Neuron (in vitro differentiated cells): ENCODE data around the gene ANKRD29.

ENCODE experiments used
- H2AFZ ChIP-seq: one replicate; pipeline ENCODE4 v1.6.1; 2013; ENCODE audit warnings: low read depth, mild to moderate bottlenecking, inconsistent platforms, low read length, moderate library complexity
- H3K27me3 ChIP-seq: one replicate; pipeline ENCODE4 v1.6.1; 2013; ENCODE audit warnings: low read length; ENCODE audit not compliant: insufficient read depth
- H3K36me3 ChIP-seq: one replicate; pipeline ENCODE4 v1.6.1; 2013; ENCODE audit warnings: low read length; ENCODE audit not compliant: insufficient read depth
- H3K4me1 ChIP-seq: one replicate; pipeline ENCODE4 v1.6.1; 2013; ENCODE audit warnings: low read length; ENCODE audit not compliant: insufficient read depth
- H3K4me3 ChIP-seq: 2 replicates; pipeline ENCODE4 v1.5.1; 2013; ENCODE audit warnings: mild to moderate bottlenecking, low read length, moderate library complexity
- H3K9me3 ChIP-seq: one replicate; pipeline ENCODE4 v1.6.1; 2013; ENCODE audit warnings: low read length

ANKRD29 gene

DNA sequence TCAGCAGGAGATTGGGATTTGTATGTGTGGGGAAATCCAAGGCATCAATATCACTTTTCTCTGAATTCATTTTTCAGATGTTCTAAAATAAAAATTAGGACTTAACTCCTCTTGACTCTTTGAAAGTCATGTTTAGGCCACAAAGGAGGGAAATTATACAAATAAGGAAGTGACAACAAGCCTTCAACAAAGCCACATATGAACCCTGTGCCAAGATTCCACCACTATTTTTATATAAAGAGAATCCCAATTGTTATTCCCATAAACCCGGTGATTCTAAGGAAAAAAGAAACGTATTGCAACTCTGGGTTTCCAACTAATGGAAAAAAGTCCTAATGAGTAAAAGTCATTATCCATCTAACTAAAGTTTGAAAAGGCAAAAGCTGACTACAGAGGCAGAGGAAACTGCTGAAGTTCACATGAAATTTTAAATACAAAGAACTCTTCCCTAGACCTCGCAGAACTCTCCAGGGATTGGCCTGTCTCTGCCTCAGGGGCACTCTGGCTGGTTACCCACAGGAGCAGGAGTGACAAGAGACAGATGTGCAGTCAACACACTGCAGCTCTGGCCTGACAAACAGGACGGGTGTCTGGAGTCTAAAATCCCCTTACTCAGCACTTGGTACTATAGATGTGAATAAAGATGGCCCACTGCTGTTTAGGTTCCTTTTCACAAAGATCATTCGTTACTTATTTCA lies 88.0 kb downstream of the ANKRD29 start:
- Histone ChIP-seq H3K4me1 (no peaks in the 10 kb centered on the region), H3K9me3 (no peaks in the 10 kb centered on the region), H3K36me3 (peaks cover 29% of the 10 kb centered on the region)

DNA sequence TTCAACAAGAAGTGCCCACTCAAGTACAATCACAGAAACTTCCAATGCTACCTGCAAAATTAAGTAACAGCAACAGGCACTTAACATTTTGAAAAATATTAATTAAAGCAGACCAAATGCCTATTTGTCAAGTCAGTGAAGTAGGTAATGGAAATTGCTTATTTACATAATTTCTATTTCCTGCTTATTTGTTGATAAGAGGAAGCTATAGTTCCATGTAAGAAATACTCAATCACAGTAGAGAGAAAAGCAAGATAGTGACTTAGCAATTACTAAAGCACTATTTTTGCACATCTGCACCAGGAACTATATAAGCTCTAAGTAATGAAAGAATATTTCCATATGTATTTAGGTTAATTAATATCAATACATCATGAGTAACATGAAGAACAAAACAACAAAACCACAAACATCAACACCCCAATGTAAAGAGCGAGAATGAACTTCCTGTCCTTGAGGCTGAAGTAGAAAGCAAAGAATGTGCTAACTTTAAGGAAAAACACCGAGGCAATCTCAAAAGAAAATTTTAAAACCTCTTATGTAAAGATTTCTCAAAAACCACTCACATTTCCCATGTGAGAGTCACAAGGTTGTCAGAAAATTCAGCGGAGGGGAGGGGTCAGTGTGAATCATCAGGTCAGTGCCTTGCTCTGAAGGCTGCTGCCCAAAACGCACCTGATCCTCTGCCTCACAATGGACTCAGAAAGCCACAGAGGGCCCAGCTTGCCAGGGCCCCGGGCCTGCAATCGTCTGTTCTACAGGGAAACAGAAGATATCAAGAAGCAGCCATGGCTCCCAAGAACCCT lies 88.9 kb downstream of the ANKRD29 start:
- Histone ChIP-seq H3K4me3 (no peak overlapping the region), H2AFZ (no peak overlapping the region), H3K4me1 (no peaks in the 10 kb centered on the region), H3K36me3 (peaks cover 35% of the 10 kb centered on the region), H3K9me3 (no peaks in the 10 kb centered on the region), H3K27me3 (no peaks in the 10 kb centered on the region)

More for the DNA sequence above, 88.0 kb downstream of the ANKRD29 start:
- no peak overlapping the region for H2AFZ ChIP-seq
- H3K27me3 ChIP-seq: no peaks in the 10 kb centered on the region
- H3K4me3 ChIP-seq: no peak overlapping the region

DNA sequence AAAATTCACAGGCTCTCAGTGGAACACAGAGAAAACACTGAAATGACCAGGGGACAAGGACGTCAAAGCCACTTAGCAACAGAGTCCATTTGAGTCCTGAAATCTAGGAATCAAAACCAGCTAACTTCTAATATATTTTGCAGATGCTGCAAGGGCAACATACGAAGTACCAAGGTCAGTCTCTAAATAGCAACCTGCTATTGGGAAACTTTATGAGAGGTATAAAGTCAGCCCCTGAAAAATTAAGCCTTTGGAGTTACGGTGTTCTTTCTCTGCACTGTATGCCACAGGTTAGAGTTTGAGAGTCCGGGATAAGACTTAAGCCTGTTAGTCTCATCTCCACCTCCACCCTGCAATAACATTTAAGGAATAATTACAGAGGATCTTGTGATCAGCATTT lies 89.7 kb downstream of the ANKRD29 start:
- Histone ChIP-seq H2AFZ (no peak overlapping the region), H3K4me1 (no peaks in the 10 kb centered on the region), H3K9me3 (no peaks in the 10 kb centered on the region), H3K27me3 (no peaks in the 10 kb centered on the region), H3K36me3 (peaks cover 42% of the 10 kb centered on the region), H3K4me3 (no peak overlapping the region)

DNA sequence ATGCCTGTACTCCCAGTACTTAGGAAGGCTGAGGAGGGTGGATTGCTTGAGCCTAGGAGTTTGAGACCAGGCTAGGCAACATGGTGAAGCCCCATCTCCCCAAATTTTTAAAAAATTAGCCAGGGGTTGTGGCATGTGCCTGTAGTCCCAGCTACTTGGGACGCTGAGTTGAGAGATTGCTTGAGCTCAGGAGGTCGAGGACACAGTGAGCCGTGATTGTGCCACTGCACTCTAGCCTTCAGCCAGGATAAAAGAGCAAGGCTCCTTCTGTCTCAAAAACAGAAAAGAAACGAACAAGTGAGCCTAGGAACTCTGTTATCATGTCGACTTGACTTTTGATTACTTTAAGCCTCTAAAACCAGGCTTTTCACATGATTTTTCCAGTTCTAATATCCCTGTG lies 90.1 kb downstream of the ANKRD29 start:
- Histone ChIP-seq H2AFZ (no peak overlapping the region), H3K4me1 (no peaks in the 10 kb centered on the region), H3K27me3 (no peaks in the 10 kb centered on the region), H3K36me3 (peaks cover 45% of the 10 kb centered on the region), H3K9me3 (no peaks in the 10 kb centered on the region), H3K4me3 (no peak overlapping the region)

DNA sequence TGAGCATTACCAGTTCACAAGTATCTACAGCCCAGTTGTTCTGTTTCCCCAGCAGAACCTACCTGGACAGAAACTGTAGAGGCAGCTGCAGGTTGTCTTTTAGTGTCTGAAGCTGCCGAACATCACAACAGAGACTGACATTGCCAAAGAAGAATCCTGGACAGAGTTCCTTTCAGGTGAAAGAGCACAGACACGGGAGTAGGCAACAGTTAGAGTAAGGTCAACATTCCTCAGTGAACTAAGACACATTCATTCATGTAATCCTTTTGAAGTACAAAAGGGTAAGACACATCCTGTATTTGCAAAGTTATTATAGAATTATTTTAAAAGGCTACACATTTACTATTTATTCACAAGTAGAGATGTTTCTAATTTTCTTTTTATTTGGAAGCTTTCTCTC lies 90.7 kb downstream of the ANKRD29 start:
- H3K4me1 ChIP-seq: no peaks in the 10 kb centered on the region
- H3K36me3 ChIP-seq: peaks cover 50% of the 10 kb centered on the region
- H3K4me3 ChIP-seq: no peak overlapping the region
- no peaks in the 10 kb centered on the region for H3K9me3 ChIP-seq
- no peak overlapping the region for H2AFZ ChIP-seq
- no peaks in the 10 kb centered on the region for H3K27me3 ChIP-seq

DNA sequence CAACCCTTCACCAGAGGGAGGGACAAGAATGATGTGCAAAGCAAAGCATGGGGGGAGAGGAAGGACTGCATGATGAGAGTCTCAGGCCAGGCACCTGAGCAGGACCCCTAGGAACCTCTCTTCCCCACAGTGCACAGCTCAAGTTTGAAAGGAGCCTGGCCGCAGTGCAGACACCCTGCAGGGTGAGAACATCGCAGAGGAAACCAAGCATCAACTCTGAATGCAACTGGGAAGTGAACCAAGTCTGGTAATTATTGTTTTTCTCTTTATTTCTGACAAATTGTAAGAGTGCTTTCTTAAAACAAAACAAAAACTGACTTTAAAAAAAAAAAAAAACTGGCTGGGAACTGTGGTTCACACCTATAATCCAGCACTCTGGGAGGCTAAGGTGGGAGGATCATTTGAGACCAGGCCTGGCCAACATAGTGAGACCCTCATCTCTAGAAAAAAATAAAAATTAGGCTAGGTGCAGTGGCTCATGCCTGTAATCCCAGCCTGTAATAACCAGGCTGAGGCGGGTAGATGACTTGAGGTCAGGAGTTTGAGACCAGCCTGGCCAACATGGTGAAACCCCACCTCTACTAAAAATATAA lies 91.7 kb downstream of the ANKRD29 start:
- Histone ChIP-seq H3K36me3 (peaks cover 55% of the 10 kb centered on the region), H3K4me3 (no peak overlapping the region), H3K9me3 (no peaks in the 10 kb centered on the region), H3K27me3 (no peaks in the 10 kb centered on the region), H3K4me1 (no peaks in the 10 kb centered on the region), H2AFZ (no peak overlapping the region)

DNA sequence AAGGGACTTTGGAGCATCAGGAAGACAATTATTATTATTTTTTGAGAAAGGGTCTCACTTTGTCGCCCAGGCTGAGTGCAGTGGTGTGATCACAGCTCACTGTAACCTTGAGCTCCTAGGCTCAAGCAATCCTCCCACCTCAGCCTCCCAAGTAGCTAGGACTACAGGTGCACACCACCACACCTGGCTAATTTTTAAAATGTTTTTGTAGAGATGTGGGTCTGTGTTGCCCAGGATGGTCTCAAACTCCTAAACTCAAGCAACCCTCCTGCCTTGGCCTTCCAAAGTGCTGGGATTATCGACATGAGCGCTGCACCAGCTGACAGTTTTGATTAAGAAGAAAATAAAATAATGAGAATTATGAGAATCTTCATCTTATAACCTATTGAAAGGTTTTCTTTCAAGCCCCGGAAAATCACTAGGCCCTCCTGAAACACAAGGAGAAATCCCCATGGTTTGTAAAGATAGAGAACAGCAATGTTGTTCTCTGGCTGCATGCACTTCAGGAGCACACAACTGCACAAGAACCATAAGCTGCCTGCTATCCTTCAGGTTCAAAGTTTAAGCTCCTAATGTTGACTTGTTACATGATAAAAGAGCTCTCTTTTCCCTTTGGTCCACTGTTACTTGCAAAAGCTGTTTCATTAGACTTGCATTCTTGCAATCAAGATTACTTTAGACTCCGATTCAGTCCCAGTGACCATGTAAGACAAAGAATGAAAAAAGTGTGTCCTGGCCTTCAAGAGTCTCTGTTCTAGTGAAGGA lies 93.2 kb downstream of the ANKRD29 start:
- no peak overlapping the region for H3K4me3 ChIP-seq
- H3K27me3 ChIP-seq: no peaks in the 10 kb centered on the region
- H3K9me3 ChIP-seq: no peaks in the 10 kb centered on the region
- H2AFZ ChIP-seq: no peak overlapping the region
- no peaks in the 10 kb centered on the region for H3K4me1 ChIP-seq
- peaks cover 61% of the 10 kb centered on the region for H3K36me3 ChIP-seq

DNA sequence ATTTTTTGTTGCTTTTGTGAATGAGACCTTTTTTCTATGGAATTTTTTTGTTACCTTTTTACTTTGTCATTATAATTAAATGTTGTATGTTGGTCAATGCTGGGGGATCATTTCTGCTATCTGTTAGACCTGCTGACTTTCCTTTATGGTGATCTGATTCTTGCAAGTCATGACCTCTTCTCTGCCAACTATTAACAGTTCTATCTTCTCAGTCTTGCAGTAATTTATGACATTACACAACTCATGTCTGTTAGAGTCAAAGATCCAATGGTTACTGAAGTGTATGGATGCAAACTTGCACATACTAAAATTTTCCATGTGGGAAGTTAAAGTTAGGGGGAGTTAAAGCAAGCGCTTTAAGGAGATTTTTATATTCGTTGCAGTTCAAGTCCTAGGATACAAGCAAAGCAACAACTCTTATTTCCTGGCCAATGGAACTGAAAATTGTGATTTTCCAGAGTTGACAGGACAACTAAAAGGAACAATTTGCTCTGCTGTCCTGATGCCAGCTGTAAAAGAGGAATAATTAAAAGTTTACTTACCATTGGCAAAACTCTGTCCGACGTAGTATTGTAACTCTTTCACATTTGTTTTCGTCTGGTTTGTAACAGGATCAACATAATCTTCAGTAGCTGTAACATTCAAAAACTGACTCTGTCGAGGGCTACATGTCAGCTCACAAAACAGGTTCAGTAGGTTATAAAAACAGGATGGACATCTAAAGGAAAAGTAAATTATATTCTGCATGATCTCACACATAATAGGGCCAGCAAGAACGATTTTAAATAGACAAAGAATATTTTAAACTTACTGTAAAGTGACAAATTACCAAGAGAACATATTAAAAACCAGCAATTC lies 94.2 kb downstream of the ANKRD29 start:
- Histone ChIP-seq H3K4me3 (no peak overlapping the region), H2AFZ (no peak overlapping the region), H3K4me1 (no peaks in the 10 kb centered on the region), H3K9me3 (no peaks in the 10 kb centered on the region), H3K36me3 (peaks cover 64% of the 10 kb centered on the region), H3K27me3 (no peaks in the 10 kb centered on the region)

DNA sequence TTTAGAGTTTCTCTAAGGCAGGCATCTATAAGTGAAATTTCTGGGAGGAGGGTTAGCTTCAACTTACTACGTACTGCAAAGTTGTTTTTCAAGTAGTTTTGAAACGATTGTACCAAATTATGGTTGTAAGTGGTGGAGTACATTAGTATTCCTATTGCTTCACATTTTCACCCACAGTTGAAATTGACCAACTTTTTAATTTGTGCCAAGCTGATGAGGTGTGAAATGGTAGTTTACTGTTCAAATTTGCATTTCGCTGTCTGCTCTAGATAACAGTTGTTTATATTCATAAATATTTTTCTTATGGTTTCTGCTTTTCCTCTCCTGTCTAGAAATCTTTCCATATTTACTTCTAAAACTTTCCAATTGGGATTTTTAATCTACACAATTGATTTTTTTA lies 95.0 kb downstream of the ANKRD29 start:
- Histone ChIP-seq H3K27me3 (no peaks in the 10 kb centered on the region), H3K4me3 (no peak overlapping the region), H3K9me3 (no peaks in the 10 kb centered on the region), H2AFZ (no peak overlapping the region), H3K4me1 (no peaks in the 10 kb centered on the region), H3K36me3 (peaks cover 59% of the 10 kb centered on the region)

DNA sequence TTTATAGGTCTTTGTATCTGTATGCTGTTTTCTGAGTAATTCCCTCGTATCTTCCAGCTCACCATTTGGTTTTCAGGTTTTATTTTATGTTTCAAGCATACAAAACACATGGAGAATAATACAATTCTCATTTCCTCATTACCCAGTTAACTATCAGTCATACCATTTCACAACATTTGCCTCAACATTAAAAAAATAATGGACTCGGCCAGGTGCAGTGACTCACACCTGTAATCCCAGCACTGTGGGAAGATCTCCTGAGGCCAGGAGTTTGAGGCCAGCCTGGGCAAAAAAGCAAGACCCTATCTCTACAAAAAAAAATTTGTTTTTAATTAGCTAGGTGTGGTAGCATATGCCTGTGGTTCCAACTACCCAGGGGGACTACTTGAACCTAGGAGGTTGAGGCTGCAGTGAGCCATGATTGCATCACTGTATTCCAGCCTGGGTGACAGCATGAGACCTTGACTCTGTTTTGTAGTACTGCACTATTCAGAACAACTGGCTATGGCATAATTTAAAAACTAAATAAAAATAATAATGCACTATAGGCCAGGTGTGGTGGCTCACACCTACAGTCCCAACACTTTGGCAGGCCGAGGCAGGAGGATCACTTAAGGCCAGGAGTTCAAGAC lies 96.7 kb downstream of the ANKRD29 start:
- Histone ChIP-seq H3K27me3 (no peaks in the 10 kb centered on the region), H3K4me3 (no peak overlapping the region), H2AFZ (no peak overlapping the region), H3K4me1 (no peaks in the 10 kb centered on the region), H3K36me3 (peaks cover 66% of the 10 kb centered on the region), H3K9me3 (no peaks in the 10 kb centered on the region)

DNA sequence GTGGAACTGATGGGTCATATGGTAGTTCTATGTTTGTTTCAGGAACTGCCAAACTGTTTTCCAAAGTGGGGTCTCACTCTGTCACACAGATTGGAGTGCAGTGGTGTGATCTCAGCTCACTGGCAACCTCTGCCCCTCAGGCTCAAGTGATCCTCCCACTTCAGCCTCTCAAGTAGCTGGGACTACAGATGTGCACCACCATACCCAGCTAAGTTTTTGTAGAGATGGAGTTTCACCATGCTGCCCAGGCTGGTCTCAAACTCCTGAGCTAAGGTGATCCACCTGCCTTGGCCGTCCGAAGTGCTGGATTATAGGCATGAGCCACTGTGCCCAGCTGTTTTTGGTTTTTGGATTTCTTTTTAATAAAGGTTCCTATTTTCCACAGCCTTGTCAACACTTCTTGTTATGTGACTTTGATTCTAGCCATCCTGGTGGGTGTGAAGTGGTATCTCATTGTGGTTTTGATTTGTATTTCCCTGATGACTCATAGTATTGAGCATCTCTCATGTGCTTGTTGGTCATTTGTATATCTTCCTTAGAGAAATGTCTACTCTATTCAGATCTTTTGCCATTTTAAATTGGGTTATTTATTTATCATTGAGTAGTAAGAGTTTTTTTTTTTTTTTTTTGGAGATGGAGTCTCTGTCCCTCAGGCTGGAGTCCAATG lies 99.2 kb downstream of the ANKRD29 start:
- Histone ChIP-seq H3K4me3 (no peak overlapping the region), H3K27me3 (no peaks in the 10 kb centered on the region), H3K4me1 (no peaks in the 10 kb centered on the region), H2AFZ (no peak overlapping the region), H3K36me3 (peaks cover 60% of the 10 kb centered on the region), H3K9me3 (no peaks in the 10 kb centered on the region)
